ENCODE results near the gene PSG1. TPM values are rescaled to one million over a fixed set of nuclear protein-coding genes. Genes with fewer than 3 reads are reported as not detected.
"Not testable (repeated sequence)": the region's sequence is repeated elsewhere in the genome, so short reads cannot be mapped to it uniquely, and the experiment has no call there.

Gene PSG1
- total RNA-seq, 1 experiment from 2014 or later: not detected

DNA sequence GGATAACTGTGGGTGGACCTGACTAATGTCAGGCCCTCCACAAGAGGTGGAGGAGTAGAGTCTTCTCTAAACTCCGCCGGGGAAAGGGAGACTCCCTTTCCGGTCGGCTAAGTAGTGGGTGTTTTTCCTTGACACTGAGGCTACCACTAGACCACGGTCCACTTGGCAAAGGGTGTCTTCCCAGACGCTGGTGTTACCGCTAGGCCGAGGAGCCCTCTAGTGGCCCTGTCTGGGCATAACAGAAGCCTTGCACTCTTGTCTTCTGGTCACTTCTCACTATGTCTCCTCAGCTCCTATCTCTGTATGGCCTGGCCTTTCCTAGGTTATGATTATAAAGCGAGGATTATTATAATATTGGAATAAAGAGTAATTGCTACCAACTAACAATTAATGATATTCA is 43.6 kb upstream of the PSG1 start:
- H3K4me3 Mint-ChIP-seq (ENCODE audit: unreplicated experiment); H3K27me3 Mint-ChIP-seq (ENCODE audit: insufficient read depth, unreplicated experiment); intact Hi-C loops (cut with micrococcal nuclease; ENCODE audit: unreplicated experiment); H3K4me1 Mint-ChIP-seq (ENCODE audit: low read depth, unreplicated experiment); CTCF ChIA-PET; POLR2A ChIA-PET; H3K36me3 ChIP-seq (ENCODE audit: control insufficient read depth, insufficient read depth, low read length); H3K27me3 ChIP-seq (replicated peaks; ENCODE audit: control insufficient read depth, insufficient read depth, low read length); H3K4me1 ChIP-seq; H3K36me3 Mint-ChIP-seq (ENCODE audit: insufficient read depth, unreplicated experiment); H3K9me3 ChIP-seq; H3K27ac Mint-ChIP-seq (ENCODE audit: unreplicated experiment); BruUV-seq (replicated peaks); H3K4me3 ChIP-seq (ENCODE audit: low read depth, low read length); H3K9me3 Mint-ChIP-seq (ENCODE audit: unreplicated experiment): not testable (repeated sequence)
- TF ChIP-seq, protein P1, sequence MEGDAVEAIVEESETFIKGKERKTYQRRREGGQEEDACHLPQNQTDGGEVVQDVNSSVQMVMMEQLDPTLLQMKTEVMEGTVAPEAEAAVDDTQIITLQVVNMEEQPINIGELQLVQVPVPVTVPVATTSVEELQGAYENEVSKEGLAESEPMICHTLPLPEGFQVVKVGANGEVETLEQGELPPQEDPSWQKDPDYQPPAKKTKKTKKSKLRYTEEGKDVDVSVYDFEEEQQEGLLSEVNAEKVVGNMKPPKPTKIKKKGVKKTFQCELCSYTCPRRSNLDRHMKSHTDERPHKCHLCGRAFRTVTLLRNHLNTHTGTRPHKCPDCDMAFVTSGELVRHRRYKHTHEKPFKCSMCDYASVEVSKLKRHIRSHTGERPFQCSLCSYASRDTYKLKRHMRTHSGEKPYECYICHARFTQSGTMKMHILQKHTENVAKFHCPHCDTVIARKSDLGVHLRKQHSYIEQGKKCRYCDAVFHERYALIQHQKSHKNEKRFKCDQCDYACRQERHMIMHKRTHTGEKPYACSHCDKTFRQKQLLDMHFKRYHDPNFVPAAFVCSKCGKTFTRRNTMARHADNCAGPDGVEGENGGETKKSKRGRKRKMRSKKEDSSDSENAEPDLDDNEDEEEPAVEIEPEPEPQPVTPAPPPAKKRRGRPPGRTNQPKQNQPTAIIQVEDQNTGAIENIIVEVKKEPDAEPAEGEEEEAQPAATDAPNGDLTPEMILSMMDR (IDR thresholded peaks at IDR 0.05; ENCODE audit: insufficient read depth in 1 of 2, low read depth in 1 of 2, low read length in 1 of 2, severe bottlenecking in 1 of 2, unreplicated experiment in 1 of 2): peak; percentile 26 to 31
- peak in 1 of 2 experiments; percentile 28 for DNase-seq

DNA sequence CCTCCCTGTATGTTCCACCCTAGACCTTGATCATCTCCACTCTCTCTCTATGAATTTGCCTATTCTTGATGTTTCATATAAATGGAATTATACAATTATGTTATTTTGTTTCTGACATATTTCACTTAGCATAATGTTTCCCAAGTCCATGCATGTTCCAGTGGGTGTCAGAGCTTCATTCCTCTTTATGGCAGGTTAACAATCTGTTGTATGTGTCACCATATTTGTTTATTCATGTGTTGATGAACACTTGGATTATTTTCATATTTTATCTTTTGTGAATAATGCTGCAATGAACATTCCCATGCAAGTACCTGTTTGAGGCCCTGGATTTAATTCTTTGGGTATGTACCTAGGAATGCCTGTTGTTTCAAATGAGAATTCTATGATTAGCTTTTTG is 41.5 kb upstream of the PSG1 start:
- H3K36me3 ChIP-seq (ENCODE audit: control insufficient read depth, insufficient read depth, low read length); H3K27me3 ChIP-seq (replicated peaks; ENCODE audit: control insufficient read depth, insufficient read depth, low read length); H3K4me1 Mint-ChIP-seq (ENCODE audit: low read depth, unreplicated experiment); DNase-seq; H3K36me3 Mint-ChIP-seq (ENCODE audit: insufficient read depth, unreplicated experiment); CTCF ChIA-PET; H3K9me3 ChIP-seq; H3K27ac Mint-ChIP-seq (ENCODE audit: unreplicated experiment); H3K4me3 ChIP-seq (ENCODE audit: low read depth, low read length); H3K4me1 ChIP-seq; H3K27me3 Mint-ChIP-seq (ENCODE audit: insufficient read depth, unreplicated experiment); POLR2A ChIA-PET; BruUV-seq (replicated peaks); H3K4me3 Mint-ChIP-seq (ENCODE audit: unreplicated experiment); intact Hi-C loops (cut with micrococcal nuclease; ENCODE audit: unreplicated experiment); H3K9me3 Mint-ChIP-seq (ENCODE audit: unreplicated experiment): not testable (repeated sequence)

DNA sequence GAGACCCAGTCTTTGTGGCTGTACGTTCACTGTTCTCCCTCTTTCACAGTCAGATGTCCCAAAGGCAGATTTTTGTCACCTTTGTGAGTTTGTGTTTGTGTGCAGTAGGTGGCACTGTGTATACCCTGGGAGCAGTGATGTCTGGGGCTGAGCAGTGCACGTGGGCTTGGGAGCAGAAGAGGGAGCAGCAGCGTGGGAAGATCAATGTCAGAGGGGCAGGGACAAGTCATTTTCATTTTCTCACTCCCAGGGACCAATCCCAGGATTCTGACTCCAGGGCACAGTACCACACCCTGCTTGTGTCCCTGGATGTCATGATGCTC is 40.2 kb upstream of the PSG1 start:
- TF ChIP-seq, protein P1 (IDR thresholded peaks at IDR 0.05; ENCODE audit: insufficient read depth in 1 of 2, low read depth in 1 of 2, low read length in 1 of 2, severe bottlenecking in 1 of 2, unreplicated experiment in 1 of 2): no peak
- Mint-ChIP-seq H3K4me1 (ENCODE audit: low read depth, unreplicated experiment) (no peaks in the 10 kb centered on the region), H3K9me3 (ENCODE audit: unreplicated experiment) (peaks cover 10% of the 10 kb centered on the region), H3K36me3 (ENCODE audit: insufficient read depth, unreplicated experiment) (peaks cover 6% of the 10 kb centered on the region), H3K27ac (ENCODE audit: unreplicated experiment) (no peak overlapping the region), H3K4me3 (ENCODE audit: unreplicated experiment) (no peak overlapping the region), H3K27me3 (ENCODE audit: insufficient read depth, unreplicated experiment) (no peaks in the 10 kb centered on the region)
- no peaks in the 10 kb centered on the region for H3K27me3 ChIP-seq (replicated peaks; ENCODE audit: control insufficient read depth, insufficient read depth, low read length)
- ChIA-PET POLR2A (no interaction called here), CTCF (interaction anchor here (1.2 kb wide), 1 partner anchor 63 kb away, joined by 3 read pairs; no protein-coding TSS in a partner anchor)
- H3K4me1 ChIP-seq: no peaks in the 10 kb centered on the region
- intact Hi-C loops (cut with micrococcal nuclease; ENCODE audit: unreplicated experiment): no loop called here
- H3K4me3 ChIP-seq (ENCODE audit: low read depth, low read length): no peak overlapping the region
- H3K36me3 ChIP-seq (ENCODE audit: control insufficient read depth, insufficient read depth, low read length): no peaks in the 10 kb centered on the region
- DNase-seq: no peak
- no TSS peak for BruUV-seq (replicated peaks)
- H3K9me3 ChIP-seq: no peaks in the 10 kb centered on the region

DNA sequence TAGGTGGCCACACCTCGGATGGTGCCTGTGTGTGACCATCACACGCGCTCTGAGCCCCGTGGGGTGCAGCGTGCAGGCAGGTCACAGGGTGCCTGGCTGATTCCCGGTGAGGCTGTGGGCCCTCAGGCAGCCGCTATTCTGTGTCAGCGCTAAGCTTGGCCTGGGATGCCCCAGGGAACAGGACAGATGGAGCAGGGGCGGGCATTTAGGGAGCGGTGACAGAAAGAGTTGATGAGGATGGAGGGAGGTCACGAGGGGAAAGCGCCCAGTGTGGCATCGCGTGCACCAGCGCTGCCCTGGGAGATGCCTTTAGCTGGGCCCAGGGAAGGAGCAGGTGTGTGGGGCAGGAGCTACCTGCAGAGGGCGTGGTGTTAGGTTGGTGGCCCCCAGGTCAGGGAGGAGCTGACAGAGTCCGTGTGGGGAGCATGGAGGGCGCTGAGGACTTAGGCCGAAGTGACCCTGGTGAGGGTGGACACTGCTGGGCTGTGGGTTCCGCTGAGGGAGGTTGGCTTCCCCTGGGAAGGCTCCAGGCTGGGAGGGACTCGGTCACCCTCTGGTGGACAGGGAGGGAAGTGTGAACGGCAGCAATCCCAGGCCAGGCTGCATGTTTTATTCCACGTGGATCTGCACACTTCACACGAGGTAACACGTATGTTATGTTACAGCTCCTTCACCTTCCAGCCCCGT is 39.7 kb upstream of the PSG1 start:
- POLR2A ChIA-PET; BruUV-seq (replicated peaks); H3K36me3 Mint-ChIP-seq (ENCODE audit: insufficient read depth, unreplicated experiment); intact Hi-C loops (cut with micrococcal nuclease; ENCODE audit: unreplicated experiment); H3K4me1 ChIP-seq; H3K36me3 ChIP-seq (ENCODE audit: control insufficient read depth, insufficient read depth, low read length); H3K4me3 ChIP-seq (ENCODE audit: low read depth, low read length); H3K27me3 Mint-ChIP-seq (ENCODE audit: insufficient read depth, unreplicated experiment); H3K4me1 Mint-ChIP-seq (ENCODE audit: low read depth, unreplicated experiment); H3K4me3 Mint-ChIP-seq (ENCODE audit: unreplicated experiment); H3K9me3 ChIP-seq; H3K27me3 ChIP-seq (replicated peaks; ENCODE audit: control insufficient read depth, insufficient read depth, low read length); DNase-seq; H3K9me3 Mint-ChIP-seq (ENCODE audit: unreplicated experiment): not testable (repeated sequence)
- peak overlapping the region; percentile 29 for H3K27ac Mint-ChIP-seq (ENCODE audit: unreplicated experiment)
- CTCF ChIA-PET: interaction anchor here (1.2 kb wide), 1 partner anchor 63 kb away, joined by 3 read pairs; no protein-coding TSS in a partner anchor

DNA sequence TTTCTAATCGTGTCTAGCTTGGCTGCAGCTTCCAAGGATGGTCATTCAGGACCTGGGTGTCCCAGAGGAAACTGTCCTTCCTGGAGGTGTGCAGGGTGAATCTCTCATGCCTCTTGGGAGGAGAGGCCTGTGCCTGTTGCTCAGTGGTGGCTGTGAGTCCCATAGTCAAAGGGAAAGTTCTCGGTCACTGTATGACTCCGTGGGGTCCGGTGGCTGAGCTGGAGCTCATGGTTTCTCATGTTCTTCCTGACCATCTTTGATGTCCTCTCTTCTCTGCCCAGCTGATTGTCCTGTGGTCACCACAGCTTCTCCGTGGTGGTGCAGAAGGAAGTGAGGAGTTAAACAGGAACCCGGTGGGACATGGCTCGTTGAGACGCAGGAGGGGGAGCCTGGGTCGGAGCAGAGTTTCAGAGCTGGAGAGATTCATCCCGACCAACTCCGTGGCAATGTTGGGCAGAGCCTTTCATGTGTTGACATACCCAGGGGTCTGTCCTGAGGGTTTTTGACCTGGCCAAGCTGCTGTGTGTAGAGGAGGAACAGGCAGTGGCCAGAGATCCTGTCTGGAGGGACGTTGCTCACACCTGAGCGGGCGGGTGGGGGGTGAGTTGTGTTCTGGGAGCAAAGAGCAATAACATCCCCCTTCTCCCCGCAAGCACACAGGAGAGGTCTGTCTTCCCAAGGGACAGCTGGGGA is 39.0 kb upstream of the PSG1 start:
- not testable (repeated sequence) for H3K4me1 Mint-ChIP-seq (ENCODE audit: low read depth, unreplicated experiment)

More for the DNA sequence above, 39.0 kb upstream of the PSG1 start:
- DNase-seq; POLR2A ChIA-PET; H3K36me3 Mint-ChIP-seq (ENCODE audit: insufficient read depth, unreplicated experiment); H3K4me1 ChIP-seq; CTCF ChIA-PET; H3K4me3 Mint-ChIP-seq (ENCODE audit: unreplicated experiment); H3K27me3 ChIP-seq (replicated peaks; ENCODE audit: control insufficient read depth, insufficient read depth, low read length); intact Hi-C loops (cut with micrococcal nuclease; ENCODE audit: unreplicated experiment); H3K36me3 ChIP-seq (ENCODE audit: control insufficient read depth, insufficient read depth, low read length); H3K4me3 ChIP-seq (ENCODE audit: low read depth, low read length); BruUV-seq (replicated peaks); H3K9me3 ChIP-seq; H3K9me3 Mint-ChIP-seq (ENCODE audit: unreplicated experiment); H3K27me3 Mint-ChIP-seq (ENCODE audit: insufficient read depth, unreplicated experiment): not testable (repeated sequence)
- H3K27ac Mint-ChIP-seq (ENCODE audit: unreplicated experiment): peak overlapping the region; percentile 29

Data from Caco-2 (cell line).